SK-N-SH treated with all-trans-retinoic acid at 6 μM for 48 hours (cell line): Measurements from ENCODE around the gene UBL7.

Source experiments
- ATAC-seq: fragments of 200-7000 bp; cut with Tn5 transposase; 3 replicates; pipeline ENCODE4 v1.9.1; 2020; ENCODE audit warnings: mild to moderate bottlenecking, moderate library complexity
- ARNTL ChIP-seq: fragments of 450-650 bp; formaldehyde crosslinking; IDR thresholded peaks from 2 replicates; pipeline ENCODE4 v1.5.0; 2020; ENCODE audit warnings: low read depth, mild to moderate bottlenecking, moderate library complexity, borderline replicate concordance
- BACH2 ChIP-seq: fragments of 250-450 bp; sonication (Bioruptor Pico); IDR thresholded peaks from 2 replicates; pipeline ENCODE4 v1.9.0; 2021; ENCODE audit warnings: mild to moderate bottlenecking, borderline replicate concordance
- CSDC2 ChIP-seq: fragments of 250-450 bp; sonication (Bioruptor Pico); IDR thresholded peaks from 2 replicates; pipeline ENCODE4 v1.5.0; 2020; ENCODE audit warnings: mild to moderate bottlenecking, moderate library complexity
- ESRRG ChIP-seq: fragments of 250-450 bp; sonication (Bioruptor Pico); IDR thresholded peaks from 2 replicates; pipeline ENCODE4 v1.6.1; 2021; ENCODE audit warnings: mild to moderate bottlenecking
- GLIS3 ChIP-seq: fragments of 250-450 bp; sonication (Bioruptor Pico); IDR thresholded peaks from 2 replicates; pipeline ENCODE4 v1.5.0; 2020; ENCODE audit warnings: mild to moderate bottlenecking, moderate library complexity
- ISL1 ChIP-seq: fragments of 250-450 bp; sonication (Bioruptor Pico); IDR thresholded peaks from 2 replicates; pipeline ENCODE4 v2.1.2; 2022; ENCODE audit warnings: mild to moderate bottlenecking, moderate library complexity
- OSR1 ChIP-seq: fragments of 250-450 bp; sonication (Bioruptor Pico); IDR thresholded peaks from 2 replicates; pipeline ENCODE4 v1.8.0; 2022; ENCODE audit warnings: moderate library complexity, mild to moderate bottlenecking, inconsistent platforms
- PPARA ChIP-seq: fragments of 250-450 bp; sonication (Bioruptor Pico); IDR thresholded peaks from 2 replicates; pipeline ENCODE4 v1.5.0; 2020; ENCODE audit warnings: mild to moderate bottlenecking, borderline replicate concordance
- SNAI2 ChIP-seq: fragments of 250-450 bp; sonication (Bioruptor Pico); IDR thresholded peaks from 2 replicates; pipeline ENCODE4 v1.5.0; 2020; ENCODE audit warnings: mild to moderate bottlenecking, moderate library complexity
- TCF4 ChIP-seq: fragments of 250-450 bp; sonication (Bioruptor Pico); IDR thresholded peaks from 2 replicates; pipeline ENCODE4 v1.8.0; 2021; ENCODE audit warnings: mild to moderate bottlenecking, moderate library complexity, borderline replicate concordance
- TOX ChIP-seq: fragments of 250-450 bp; sonication (Bioruptor Pico); IDR thresholded peaks from 2 replicates; pipeline ENCODE4 v1.8.0; 2021; ENCODE audit warnings: mild to moderate bottlenecking, moderate library complexity, borderline replicate concordance
- ZC3H10 ChIP-seq: fragments of 250-450 bp; sonication (Bioruptor Pico); IDR thresholded peaks from 2 replicates; pipeline ENCODE4 v1.5.1; 2021; ENCODE audit warnings: mild to moderate bottlenecking, moderate library complexity
- ZFP3 ChIP-seq: fragments of 250-450 bp; sonication (Bioruptor Pico); IDR thresholded peaks from 2 replicates; pipeline ENCODE4 v1.5.0; 2020; ENCODE audit warnings: mild to moderate bottlenecking, moderate library complexity
- ZFP30 ChIP-seq: fragments of 450-650 bp; formaldehyde crosslinking; IDR thresholded peaks from 2 replicates; pipeline ENCODE4 v1.5.0; 2022; ENCODE audit warnings: mild to moderate bottlenecking, moderate library complexity
- ZNF565 ChIP-seq: fragments of 450-650 bp; formaldehyde crosslinking; conservative IDR thresholded peaks from 2 replicates; pipeline ENCODE4 v1.5.0; 2020; ENCODE audit warnings: low read depth, mild to moderate bottlenecking, moderate library complexity
- ZNF70 ChIP-seq: fragments of 450-650 bp; formaldehyde crosslinking; IDR thresholded peaks from 2 replicates; pipeline ENCODE4 v1.5.0; 2020; ENCODE audit warnings: mild to moderate bottlenecking, moderate library complexity
- ZNF8 ChIP-seq: fragments of 450-650 bp; formaldehyde crosslinking; IDR thresholded peaks from 2 replicates; pipeline ENCODE4 v1.5.0; 2020; ENCODE audit warnings: mild to moderate bottlenecking, moderate library complexity
- TF ChIP-seq, protein P1 (sequence below): fragments of 250-450 bp; sonication (Bioruptor Pico); IDR thresholded peaks from 2 replicates; pipeline ENCODE4 v1.8.0; 2020; ENCODE audit warnings: mild to moderate bottlenecking, moderate library complexity, borderline replicate concordance
- TF ChIP-seq, protein P2 (sequence below): fragments of 250-450 bp; sonication (Bioruptor Pico); IDR thresholded peaks from 2 replicates; pipeline ENCODE4 v1.5.1; 2020; ENCODE audit warnings: low read depth, mild to moderate bottlenecking, moderate library complexity
- TF ChIP-seq, protein P3 (sequence below): fragments of 250-450 bp; sonication (Bioruptor Pico); IDR thresholded peaks from 2 replicates; pipeline ENCODE4 v1.5.1; 2021; ENCODE audit warnings: mild to moderate bottlenecking, moderate library complexity
- TF ChIP-seq, protein P4 (sequence below): fragments of 250-450 bp; sonication (Bioruptor Pico); IDR thresholded peaks from 2 replicates; pipeline ENCODE4 v1.5.0; 2020; ENCODE audit warnings: mild to moderate bottlenecking, moderate library complexity

The UBL7 gene

DNA sequence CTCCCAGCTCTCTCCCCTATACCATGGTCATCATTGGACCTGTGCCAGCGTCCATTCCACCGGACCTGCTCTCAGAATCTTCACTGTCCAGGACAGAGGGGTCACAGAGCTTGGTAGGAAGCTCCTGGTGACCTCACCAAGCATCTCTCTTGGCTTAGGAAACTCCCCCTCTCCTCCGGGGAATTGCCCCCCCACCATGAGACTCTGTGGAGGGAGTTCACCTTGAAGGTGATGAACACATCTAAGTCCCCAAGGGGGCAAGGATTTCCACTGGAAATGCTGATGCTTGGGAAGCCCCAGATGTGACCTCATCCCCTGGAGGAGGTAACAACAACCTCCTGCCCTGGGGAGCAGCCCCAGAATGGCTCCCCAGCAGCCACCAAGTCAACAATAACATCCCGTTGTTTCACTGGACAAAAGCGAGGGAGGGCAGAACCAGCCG is 30.4 kb downstream of the UBL7 start:
- TF ChIP-seq ZFP3 (CRISPR knock-in tag) = no peak
- TF ChIP-seq ZC3H10 (CRISPR knock-in tag) = no peak
- no peak for TF ChIP-seq ZFP30 (CRISPR knock-in tag)
- TF ChIP-seq ZNF565 = no peak
- TF ChIP-seq, protein P1, sequence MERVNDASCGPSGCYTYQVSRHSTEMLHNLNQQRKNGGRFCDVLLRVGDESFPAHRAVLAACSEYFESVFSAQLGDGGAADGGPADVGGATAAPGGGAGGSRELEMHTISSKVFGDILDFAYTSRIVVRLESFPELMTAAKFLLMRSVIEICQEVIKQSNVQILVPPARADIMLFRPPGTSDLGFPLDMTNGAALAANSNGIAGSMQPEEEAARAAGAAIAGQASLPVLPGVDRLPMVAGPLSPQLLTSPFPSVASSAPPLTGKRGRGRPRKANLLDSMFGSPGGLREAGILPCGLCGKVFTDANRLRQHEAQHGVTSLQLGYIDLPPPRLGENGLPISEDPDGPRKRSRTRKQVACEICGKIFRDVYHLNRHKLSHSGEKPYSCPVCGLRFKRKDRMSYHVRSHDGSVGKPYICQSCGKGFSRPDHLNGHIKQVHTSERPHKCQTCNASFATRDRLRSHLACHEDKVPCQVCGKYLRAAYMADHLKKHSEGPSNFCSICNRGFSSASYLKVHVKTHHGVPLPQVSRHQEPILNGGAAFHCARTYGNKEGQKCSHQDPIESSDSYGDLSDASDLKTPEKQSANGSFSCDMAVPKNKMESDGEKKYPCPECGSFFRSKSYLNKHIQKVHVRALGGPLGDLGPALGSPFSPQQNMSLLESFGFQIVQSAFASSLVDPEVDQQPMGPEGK (CRISPR knock-in tag) = no peak
- TF ChIP-seq PPARA (CRISPR knock-in tag) = no peak
- no peak for TF ChIP-seq ZNF70 (CRISPR knock-in tag)
- TF ChIP-seq, protein P2, sequence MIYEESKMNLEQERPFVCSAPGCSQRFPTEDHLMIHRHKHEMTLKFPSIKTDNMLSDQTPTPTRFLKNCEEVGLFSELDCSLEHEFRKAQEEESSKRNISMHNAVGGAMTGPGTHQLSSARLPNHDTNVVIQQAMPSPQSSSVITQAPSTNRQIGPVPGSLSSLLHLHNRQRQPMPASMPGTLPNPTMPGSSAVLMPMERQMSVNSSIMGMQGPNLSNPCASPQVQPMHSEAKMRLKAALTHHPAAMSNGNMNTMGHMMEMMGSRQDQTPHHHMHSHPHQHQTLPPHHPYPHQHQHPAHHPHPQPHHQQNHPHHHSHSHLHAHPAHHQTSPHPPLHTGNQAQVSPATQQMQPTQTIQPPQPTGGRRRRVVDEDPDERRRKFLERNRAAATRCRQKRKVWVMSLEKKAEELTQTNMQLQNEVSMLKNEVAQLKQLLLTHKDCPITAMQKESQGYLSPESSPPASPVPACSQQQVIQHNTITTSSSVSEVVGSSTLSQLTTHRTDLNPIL (CRISPR knock-in tag) = no peak
- TF ChIP-seq, protein P3, sequence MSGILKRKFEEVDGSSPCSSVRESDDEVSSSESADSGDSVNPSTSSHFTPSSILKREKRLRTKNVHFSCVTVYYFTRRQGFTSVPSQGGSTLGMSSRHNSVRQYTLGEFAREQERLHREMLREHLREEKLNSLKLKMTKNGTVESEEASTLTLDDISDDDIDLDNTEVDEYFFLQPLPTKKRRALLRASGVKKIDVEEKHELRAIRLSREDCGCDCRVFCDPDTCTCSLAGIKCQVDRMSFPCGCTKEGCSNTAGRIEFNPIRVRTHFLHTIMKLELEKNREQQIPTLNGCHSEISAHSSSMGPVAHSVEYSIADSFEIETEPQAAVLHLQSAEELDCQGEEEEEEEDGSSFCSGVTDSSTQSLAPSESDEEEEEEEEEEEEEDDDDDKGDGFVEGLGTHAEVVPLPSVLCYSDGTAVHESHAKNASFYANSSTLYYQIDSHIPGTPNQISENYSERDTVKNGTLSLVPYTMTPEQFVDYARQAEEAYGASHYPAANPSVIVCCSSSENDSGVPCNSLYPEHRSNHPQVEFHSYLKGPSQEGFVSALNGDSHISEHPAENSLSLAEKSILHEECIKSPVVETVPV (CRISPR knock-in tag) = no peak
- TF ChIP-seq SNAI2 (CRISPR knock-in tag) = no peak
- no peak for TF ChIP-seq GLIS3
- no peak for TF ChIP-seq ISL1 (CRISPR knock-in tag)
- TF ChIP-seq ARNTL (CRISPR knock-in tag) = no peak
- no peak for TF ChIP-seq TOX (CRISPR knock-in tag)
- no peak for ATAC-seq

DNA sequence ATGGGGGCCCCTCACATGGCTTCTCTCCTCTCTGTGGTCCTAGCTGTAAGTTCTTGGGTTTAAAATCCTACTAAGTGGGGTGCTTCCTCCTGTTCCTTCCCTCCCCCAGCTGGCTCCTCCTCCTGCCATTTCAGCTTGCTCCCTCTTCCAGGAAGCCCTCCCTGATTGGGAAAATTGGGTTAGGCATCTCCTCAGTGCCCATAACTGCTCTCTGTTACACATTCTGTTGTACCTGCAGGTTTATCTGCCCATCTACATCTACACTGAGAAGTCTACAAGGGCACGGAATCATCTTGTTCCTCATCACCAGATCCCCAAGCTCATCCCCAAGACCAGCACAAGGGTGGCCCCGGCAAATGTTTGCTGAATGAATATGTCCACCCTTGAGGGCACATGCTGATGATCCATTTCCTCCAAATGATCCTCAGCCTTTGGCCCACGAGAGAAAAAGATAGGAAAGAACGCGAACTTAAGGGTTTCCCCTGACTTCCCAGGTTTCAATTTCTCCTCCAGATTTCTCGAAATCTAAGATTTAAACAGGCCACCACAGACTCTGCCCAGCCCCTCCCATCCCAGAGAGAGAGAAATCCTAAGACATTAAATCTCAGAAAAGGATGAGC is 31.1 kb downstream of the UBL7 start:
- ATAC-seq = no peak
- TF ChIP-seq OSR1 (CRISPR knock-in tag) (no peak), TOX (CRISPR knock-in tag) (no peak)

DNA sequence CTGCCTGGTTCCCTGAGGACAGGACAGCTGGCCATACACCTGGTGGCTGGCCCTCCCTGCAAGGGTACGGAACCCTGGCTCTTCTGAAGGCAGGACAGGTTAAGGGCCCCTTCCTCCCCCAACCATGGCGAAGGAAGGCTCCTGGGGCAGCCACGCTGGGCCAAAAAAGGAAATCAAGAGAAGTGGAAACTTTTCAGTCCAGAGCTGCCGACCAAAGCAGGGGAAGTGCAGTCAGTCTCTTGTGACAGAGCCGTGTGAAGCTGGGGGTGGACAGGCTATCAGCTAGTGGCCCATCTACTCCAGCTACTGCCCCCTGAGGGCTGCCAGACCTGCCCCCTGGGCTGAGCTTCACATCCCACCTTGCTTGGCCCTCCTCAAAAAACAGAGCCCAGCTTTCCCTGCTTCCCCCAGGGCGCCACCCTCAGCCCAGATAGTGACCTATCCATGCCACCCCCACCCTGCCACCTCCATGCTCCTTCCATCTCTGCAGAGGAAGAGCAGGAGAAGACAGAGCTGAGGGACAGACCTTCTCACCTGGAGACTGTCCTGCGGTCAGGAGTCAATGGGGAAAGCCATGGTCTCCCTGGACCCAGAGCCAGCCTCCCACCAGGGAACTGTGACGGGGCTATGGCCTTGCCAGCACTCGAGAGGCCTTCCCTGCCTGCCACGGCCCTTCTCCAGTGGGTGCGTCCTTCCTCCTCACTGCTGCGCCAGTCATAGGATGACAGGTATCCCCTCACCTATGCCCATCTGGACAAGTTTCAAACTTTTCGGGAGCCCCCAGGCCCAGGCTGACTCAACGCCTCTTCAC is 31.8 kb downstream of the UBL7 start:
- ATAC-seq = no peak
- TF ChIP-seq TCF4 (no peak), GLIS3 (no peak)

DNA sequence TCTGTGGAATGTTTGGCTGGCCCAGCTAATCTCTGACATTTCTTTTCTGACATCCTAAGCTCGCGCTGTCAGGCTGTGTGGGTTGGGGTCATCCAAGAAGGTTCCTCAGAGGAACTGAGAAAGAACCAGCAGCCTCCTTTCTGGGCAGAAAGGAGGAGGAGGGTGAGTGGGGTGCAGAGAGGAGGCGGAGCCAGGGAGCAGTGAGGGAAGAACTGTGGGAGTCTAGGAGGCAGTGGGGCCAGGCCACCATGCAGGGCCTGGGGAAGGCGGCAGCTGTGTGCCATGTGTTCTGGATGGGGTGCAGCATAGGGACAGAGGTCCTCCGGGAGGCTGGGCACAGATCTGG is 32.5 kb downstream of the UBL7 start:
- ATAC-seq = no peak
- TF ChIP-seq, protein P2 (CRISPR knock-in tag) = no peak
- TF ChIP-seq TOX (CRISPR knock-in tag) = no peak
- TF ChIP-seq CSDC2 (CRISPR knock-in tag) = no peak
- no peak for TF ChIP-seq ZNF70 (CRISPR knock-in tag)
- TF ChIP-seq ESRRG (CRISPR knock-in tag) = no peak
- no peak for TF ChIP-seq SNAI2 (CRISPR knock-in tag)
- no peak for TF ChIP-seq ZFP30 (CRISPR knock-in tag)
- TF ChIP-seq, protein P4, sequence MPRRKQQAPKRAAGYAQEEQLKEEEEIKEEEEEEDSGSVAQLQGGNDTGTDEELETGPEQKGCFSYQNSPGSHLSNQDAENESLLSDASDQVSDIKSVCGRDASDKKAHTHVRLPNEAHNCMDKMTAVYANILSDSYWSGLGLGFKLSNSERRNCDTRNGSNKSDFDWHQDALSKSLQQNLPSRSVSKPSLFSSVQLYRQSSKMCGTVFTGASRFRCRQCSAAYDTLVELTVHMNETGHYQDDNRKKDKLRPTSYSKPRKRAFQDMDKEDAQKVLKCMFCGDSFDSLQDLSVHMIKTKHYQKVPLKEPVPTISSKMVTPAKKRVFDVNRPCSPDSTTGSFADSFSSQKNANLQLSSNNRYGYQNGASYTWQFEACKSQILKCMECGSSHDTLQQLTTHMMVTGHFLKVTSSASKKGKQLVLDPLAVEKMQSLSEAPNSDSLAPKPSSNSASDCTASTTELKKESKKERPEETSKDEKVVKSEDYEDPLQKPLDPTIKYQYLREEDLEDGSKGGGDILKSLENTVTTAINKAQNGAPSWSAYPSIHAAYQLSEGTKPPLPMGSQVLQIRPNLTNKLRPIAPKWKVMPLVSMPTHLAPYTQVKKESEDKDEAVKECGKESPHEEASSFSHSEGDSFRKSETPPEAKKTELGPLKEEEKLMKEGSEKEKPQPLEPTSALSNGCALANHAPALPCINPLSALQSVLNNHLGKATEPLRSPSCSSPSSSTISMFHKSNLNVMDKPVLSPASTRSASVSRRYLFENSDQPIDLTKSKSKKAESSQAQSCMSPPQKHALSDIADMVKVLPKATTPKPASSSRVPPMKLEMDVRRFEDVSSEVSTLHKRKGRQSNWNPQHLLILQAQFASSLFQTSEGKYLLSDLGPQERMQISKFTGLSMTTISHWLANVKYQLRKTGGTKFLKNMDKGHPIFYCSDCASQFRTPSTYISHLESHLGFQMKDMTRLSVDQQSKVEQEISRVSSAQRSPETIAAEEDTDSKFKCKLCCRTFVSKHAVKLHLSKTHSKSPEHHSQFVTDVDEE (CRISPR knock-in tag) = no peak
- no peak for TF ChIP-seq GLIS3
- no peak for TF ChIP-seq ISL1 (CRISPR knock-in tag)
- TF ChIP-seq TCF4 = no peak
- no peak for TF ChIP-seq ZNF565
- TF ChIP-seq PPARA (CRISPR knock-in tag) = no peak
- no peak for TF ChIP-seq ZNF8 (CRISPR knock-in tag)
- TF ChIP-seq, protein P3 (CRISPR knock-in tag) = no peak
- no peak for TF ChIP-seq BACH2 (CRISPR knock-in tag)
- TF ChIP-seq, protein P1 (CRISPR knock-in tag) = no peak
- no peak for TF ChIP-seq ZFP3 (CRISPR knock-in tag)
- TF ChIP-seq, all 23 proteins: peak for 0
